Measurements from ENCODE around the gene NGB. TPM values are rescaled to one million over a fixed set of nuclear protein-coding genes. Genes with fewer than 3 reads are reported as not detected.

The NGB gene
- total RNA-seq, 1 experiment from 2014 or later, result not detected

DNA sequence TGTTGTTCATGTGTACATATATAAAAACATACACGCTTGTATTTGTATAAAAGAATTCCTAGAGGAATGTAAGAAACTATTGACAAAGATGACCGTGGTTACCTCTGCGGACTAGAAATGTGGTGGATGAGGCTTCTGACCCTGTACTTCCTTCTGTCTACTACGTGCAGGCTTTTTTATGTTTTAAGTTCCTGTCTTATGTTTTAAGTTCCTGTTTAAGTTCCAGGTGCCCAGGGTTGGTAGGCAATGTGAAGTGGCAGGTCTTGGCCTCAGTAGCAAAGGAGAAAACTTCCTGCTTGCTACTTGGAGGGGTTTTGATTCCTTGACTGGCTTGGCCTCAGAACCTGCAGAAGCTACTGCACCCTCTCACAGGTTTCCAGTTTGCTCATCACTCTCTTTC, 38.1 kb upstream of the NGB start:
- H3K4me2 ChIP-seq (ENCODE audit: low read length), result no peak overlapping the region
- no peak for ATAC-seq
- TF ChIP-seq, protein P1, sequence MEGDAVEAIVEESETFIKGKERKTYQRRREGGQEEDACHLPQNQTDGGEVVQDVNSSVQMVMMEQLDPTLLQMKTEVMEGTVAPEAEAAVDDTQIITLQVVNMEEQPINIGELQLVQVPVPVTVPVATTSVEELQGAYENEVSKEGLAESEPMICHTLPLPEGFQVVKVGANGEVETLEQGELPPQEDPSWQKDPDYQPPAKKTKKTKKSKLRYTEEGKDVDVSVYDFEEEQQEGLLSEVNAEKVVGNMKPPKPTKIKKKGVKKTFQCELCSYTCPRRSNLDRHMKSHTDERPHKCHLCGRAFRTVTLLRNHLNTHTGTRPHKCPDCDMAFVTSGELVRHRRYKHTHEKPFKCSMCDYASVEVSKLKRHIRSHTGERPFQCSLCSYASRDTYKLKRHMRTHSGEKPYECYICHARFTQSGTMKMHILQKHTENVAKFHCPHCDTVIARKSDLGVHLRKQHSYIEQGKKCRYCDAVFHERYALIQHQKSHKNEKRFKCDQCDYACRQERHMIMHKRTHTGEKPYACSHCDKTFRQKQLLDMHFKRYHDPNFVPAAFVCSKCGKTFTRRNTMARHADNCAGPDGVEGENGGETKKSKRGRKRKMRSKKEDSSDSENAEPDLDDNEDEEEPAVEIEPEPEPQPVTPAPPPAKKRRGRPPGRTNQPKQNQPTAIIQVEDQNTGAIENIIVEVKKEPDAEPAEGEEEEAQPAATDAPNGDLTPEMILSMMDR (conservative IDR thresholded peaks at IDR 0.05; ENCODE audit: low read depth, low read length), result no peak
- TF ChIP-seq EZH2phosphoT487 (IDR thresholded peaks at IDR 0.05; ENCODE audit: borderline replicate concordance, low read length) (no peak), EZH2 (IDR thresholded peaks at IDR 0.05; ENCODE audit: low read length, unreplicated experiment) (no peak)
- intact Hi-C loops (cut with micrococcal nuclease), result no loop called here
- DNase-seq, result no peak
- H3K9me2 ChIP-seq (replicated peaks; ENCODE audit: low read length), result no peaks in the 10 kb centered on the region
- peaks cover 24% of the 10 kb centered on the region for H3K4me1 ChIP-seq (ENCODE audit: insufficient read depth, low read length)
- no peaks in the 10 kb centered on the region for H3K9me3 ChIP-seq (ENCODE audit: low read length)
- BruUV-seq (replicated peaks), result no TSS peak
- H3K79me2 ChIP-seq (ENCODE audit: low read length), result peaks cover 33% of the 10 kb centered on the region
- no peaks in the 10 kb centered on the region for H4K20me1 ChIP-seq (ENCODE audit: low read length)
- ChIA-PET CTCF (no interaction called here), POLR2A (ENCODE audit: unreplicated experiment) (no interaction called here)
- no peak overlapping the region for H3K27ac ChIP-seq (ENCODE audit: low read length)
- H3K9ac ChIP-seq (ENCODE audit: low read length), result no peak overlapping the region
- no peak overlapping the region for H2AFZ ChIP-seq (ENCODE audit: low read length)
- H3F3A ChIP-seq (ENCODE audit: low read length, unreplicated experiment), result peaks cover 5% of the 10 kb centered on the region
- no peaks in the 10 kb centered on the region for H3K27me3 ChIP-seq (ENCODE audit: low read length)
- H3K4me3 ChIP-seq (ENCODE audit: low read length), result no peak overlapping the region
- H3K36me3 ChIP-seq (ENCODE audit: low read depth, low read length), result peaks cover 17% of the 10 kb centered on the region; the same call in 1 of the 2 replicates

DNA sequence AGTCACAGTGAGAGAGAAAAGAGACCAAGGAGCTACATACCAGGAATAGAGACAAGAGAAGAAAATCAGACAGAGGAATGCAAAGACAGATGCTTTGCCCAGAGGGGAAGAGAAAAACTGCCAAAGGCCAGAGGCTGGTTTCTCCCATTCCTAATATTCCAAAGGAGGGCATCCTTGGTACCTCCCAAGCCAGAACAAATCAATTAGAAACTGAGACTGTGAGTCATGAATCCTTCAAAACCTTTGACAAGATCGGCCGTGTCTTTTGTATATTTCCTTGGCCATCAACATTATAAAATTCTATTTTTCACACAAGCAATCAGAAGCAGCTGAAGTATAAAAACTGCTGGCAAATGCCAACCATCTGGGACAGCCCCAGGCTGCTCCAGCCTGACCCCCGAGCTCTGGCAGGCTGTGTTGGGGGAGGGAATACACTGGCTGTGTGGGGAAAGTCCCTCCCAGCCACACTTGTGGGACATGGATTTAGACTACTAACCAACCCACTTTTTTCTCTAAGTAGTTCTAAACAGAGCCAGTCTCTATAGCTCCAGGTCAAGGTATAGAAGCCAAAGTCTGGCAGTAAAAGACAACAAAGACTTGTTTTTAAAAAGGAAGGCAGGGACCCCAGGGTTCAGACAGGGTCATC, 36.0 kb upstream of the NGB start:
- H3K9me3 ChIP-seq (ENCODE audit: low read length), result no peaks in the 10 kb centered on the region
- H3F3A ChIP-seq (ENCODE audit: low read length, unreplicated experiment), result peaks cover 14% of the 10 kb centered on the region
- H3K36me3 ChIP-seq (ENCODE audit: low read depth, low read length), result peaks cover 22% of the 10 kb centered on the region; the same call in 1 of the 2 replicates
- H3K27ac ChIP-seq (ENCODE audit: low read length), result no peak overlapping the region
- no peak overlapping the region for H3K4me2 ChIP-seq (ENCODE audit: low read length)
- DNase-seq (no peak), ATAC-seq (no peak)
- TF ChIP-seq, protein P1 (conservative IDR thresholded peaks at IDR 0.05; ENCODE audit: low read depth, low read length), result no peak
- TF ChIP-seq EZH2 (IDR thresholded peaks at IDR 0.05; ENCODE audit: low read length, unreplicated experiment) (no peak), EZH2phosphoT487 (IDR thresholded peaks at IDR 0.05; ENCODE audit: borderline replicate concordance, low read length) (no peak)
- no peaks in the 10 kb centered on the region for H3K27me3 ChIP-seq (ENCODE audit: low read length)
- BruUV-seq (replicated peaks), result no TSS peak
- intact Hi-C loops (cut with micrococcal nuclease), result no loop called here
- ChIA-PET CTCF (no interaction called here), POLR2A (ENCODE audit: unreplicated experiment) (no interaction called here)
- no peak overlapping the region for H3K9ac ChIP-seq (ENCODE audit: low read length)
- H3K9me2 ChIP-seq (replicated peaks; ENCODE audit: low read length), result no peaks in the 10 kb centered on the region
- no peak overlapping the region for H3K4me3 ChIP-seq (ENCODE audit: low read length)
- peaks cover 18% of the 10 kb centered on the region for H3K79me2 ChIP-seq (ENCODE audit: low read length)
- H2AFZ ChIP-seq (ENCODE audit: low read length), result no peak overlapping the region
- peaks cover 33% of the 10 kb centered on the region for H3K4me1 ChIP-seq (ENCODE audit: insufficient read depth, low read length)
- H4K20me1 ChIP-seq (ENCODE audit: low read length), result no peaks in the 10 kb centered on the region

DNA sequence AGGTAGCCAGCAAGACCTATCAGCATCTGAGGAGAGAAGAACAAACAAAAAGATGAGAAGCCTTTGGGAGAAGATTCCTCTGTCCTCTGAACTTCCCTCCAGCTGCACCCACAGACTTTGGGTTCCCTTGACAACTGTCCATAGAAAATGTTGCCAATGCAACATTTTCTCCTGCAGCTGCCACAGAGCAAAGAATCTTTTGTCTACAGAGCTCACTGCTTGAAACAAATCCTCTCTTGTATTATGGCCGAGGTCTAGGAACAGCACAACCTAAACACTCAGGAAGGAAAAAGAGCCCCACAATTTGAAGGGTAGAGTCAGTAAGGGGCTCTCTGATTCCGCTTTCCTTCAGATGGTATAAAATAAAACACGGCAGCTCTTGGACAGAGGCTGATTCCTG, 35.4 kb upstream of the NGB start:
- DNase-seq (no peak), ATAC-seq (no peak)
- H4K20me1 ChIP-seq (ENCODE audit: low read length), result no peaks in the 10 kb centered on the region
- peaks cover 14% of the 10 kb centered on the region for H3K79me2 ChIP-seq (ENCODE audit: low read length)
- H3K36me3 ChIP-seq (ENCODE audit: low read depth, low read length), result peaks cover 25% of the 10 kb centered on the region; the same call in 1 of the 2 replicates
- no peaks in the 10 kb centered on the region for H3K9me3 ChIP-seq (ENCODE audit: low read length)
- no peak overlapping the region for H3K9ac ChIP-seq (ENCODE audit: low read length)
- BruUV-seq (replicated peaks), result no TSS peak
- intact Hi-C loops (cut with micrococcal nuclease), result no loop called here
- no peak overlapping the region for H3K27ac ChIP-seq (ENCODE audit: low read length)
- no peak overlapping the region for H2AFZ ChIP-seq (ENCODE audit: low read length)
- H3K27me3 ChIP-seq (ENCODE audit: low read length), result no peaks in the 10 kb centered on the region
- H3K9me2 ChIP-seq (replicated peaks; ENCODE audit: low read length), result no peaks in the 10 kb centered on the region
- H3K4me2 ChIP-seq (ENCODE audit: low read length), result no peak overlapping the region
- no peak overlapping the region for H3K4me3 ChIP-seq (ENCODE audit: low read length)
- peaks cover 33% of the 10 kb centered on the region for H3K4me1 ChIP-seq (ENCODE audit: insufficient read depth, low read length)
- POLR2A ChIA-PET (ENCODE audit: unreplicated experiment), result no interaction called here
- no peak for TF ChIP-seq EZH2phosphoT487 (IDR thresholded peaks at IDR 0.05; ENCODE audit: borderline replicate concordance, low read length)
- TF ChIP-seq EZH2 (IDR thresholded peaks at IDR 0.05; ENCODE audit: low read length, unreplicated experiment), result no peak
- TF ChIP-seq, protein P1 (conservative IDR thresholded peaks at IDR 0.05; ENCODE audit: low read depth, low read length), result no peak
- H3F3A ChIP-seq (ENCODE audit: low read length, unreplicated experiment), result peaks cover 14% of the 10 kb centered on the region
- CTCF ChIA-PET, result no interaction called here
